Measurements from ENCODE around the gene JARID2.

JARID2 gene

DNA sequence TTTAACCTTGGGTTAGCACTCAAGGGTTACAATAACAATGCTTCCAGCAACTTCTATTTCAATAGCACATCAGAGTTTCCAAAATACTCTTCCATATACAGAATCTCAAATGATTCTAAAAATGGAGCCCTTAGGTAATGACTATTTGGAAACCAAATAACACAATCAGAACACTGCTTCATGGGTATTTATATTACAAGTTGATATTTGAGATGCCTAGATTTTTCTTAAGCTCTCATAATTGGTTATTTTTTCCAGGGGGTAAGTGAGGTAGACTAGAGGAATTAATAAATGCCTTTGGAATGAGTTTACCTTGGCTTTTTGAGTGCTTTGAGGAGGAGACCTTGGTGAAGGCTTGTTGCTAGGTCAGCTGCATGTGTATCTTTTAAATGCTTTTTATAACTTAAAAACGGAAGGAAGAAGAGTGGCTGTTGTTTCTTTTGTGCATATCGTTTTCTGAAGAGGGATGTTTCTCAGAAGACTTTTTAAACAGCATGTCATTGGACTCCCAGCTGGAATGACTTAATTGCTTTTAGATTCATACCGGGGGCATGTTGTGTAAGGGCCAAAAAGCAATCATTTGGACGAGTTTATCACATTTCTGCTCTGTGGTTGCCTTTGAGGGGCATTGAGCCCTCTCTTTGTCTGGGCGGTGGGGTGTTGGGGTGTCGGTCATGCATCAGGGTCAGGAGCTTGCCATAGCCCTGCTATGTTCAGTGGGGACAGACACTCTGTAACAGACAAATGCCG lies 230.9 kb downstream of the JARID2 start:
- no peak for DNase-seq

DNA sequence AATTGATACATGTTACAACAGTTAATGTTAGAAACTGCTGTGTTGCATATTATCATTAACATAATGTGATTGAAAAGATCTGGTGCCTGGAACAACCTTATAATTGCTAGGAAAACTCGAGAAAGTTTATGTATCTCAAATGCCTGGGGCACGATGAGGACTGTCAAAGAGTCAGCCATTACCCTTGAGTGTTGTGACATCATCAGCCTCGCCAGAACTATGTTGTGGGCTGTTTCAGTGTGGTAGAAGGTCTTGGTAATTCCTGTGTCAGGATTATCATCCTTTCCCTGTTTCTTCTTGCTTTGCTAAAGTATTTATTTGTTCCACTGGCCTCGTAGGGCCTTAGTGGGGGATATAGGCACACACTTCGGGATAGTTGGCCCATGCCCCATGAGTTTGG lies 231.9 kb downstream of the JARID2 start:
- DNase-seq = no peak

DNA sequence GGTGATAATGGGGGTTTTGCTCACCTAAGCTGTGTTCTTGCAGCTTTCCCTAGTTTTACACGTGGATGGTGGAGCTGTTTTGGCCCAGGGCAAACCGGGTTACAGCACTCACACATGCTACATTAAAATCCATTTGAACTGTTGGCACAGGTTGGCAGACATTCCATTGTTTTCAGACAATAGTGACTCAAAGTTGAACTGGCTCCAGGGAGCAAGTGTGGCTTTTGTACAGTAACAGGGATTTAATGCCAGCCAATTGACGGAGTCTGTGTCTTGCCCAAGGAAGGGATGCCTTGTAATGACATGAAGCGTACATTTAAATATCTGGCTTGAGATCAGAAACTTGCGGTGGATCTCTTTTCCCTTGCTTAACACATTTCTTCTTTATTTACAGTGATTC lies 233.9 kb downstream of the JARID2 start:
- DNase-seq = no peak

DNA sequence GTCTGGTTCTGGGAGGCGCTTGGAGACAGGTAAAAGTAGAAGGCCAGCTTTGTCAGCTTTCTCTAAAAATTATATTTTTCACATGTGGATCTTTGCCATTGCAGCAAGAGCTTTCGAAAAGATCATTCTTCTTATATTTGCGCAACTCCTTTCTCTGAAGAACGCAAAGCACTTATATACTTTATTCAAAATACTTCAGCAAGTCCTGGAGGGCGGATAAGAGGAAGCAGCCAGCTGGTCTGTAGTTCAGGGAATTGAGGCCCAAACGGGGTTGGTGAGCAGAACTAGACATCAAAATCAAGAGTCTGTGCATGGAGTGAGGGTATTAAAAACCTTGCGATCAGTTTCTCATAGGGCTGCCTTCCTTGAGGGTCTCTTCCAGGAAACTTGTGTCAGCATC lies 234.7 kb downstream of the JARID2 start:
- DNase-seq = no peak

DNA sequence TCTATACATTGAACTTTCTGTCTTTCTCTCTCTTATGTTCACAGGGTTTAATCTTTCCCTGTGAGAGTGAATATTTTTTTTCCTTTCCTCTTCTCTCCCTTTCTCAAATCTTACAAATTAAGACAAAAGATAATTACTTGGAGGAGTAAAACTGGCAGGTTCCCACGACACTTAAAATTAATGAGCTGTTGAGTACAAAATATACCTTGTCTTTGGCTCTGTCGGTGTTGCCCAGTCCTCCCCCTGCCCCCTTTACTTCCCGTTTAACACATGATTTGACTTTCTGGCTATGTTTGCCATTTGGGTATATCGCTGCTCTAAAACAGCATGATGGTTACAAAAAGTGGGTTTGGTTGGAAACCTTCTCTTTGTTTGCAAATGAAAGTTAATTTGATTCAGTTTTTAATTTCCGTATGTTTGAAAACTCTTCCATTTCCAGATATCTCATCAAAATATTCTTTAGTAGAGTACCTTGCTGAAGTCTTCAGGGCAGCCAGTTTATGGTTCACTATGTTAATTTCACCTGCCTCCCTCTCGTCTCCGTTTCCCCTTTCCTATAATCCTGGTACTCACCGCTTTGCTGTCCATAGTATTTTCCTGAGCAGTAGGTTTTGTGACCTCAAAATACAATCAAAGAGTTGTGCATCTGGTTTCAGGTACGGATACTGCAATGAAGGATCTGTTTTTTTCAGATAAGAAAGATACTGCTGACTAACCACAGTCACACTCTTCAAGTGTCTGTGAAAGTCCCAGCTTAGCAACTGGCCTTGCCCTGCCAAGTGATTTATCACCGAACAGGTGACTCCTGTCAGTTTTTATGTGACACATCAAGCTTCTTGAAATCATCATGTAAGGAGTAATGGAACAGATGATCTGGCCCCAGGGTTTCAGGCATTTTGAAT lies 235.8 kb downstream of the JARID2 start:
- no peak for DNase-seq

DNA sequence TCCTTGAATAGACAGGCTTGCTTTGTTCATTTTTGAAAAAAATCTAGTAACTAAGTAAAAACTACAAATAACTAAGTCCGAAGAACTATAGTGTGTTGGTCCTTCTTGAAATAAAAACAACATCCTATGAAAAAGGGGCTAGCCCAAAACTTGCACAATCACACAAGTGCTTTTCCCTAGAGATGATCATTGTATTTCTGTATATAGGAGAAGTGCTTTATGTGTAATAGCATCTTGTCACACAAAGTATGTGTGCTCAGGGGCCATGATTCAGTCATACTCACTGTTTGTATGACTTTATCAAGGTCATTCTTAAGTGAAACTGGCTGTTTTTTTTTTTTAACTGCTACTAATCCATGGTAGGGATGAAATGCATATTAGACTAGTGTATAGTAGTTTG lies 237.2 kb downstream of the JARID2 start:
- no peak for DNase-seq

DNA sequence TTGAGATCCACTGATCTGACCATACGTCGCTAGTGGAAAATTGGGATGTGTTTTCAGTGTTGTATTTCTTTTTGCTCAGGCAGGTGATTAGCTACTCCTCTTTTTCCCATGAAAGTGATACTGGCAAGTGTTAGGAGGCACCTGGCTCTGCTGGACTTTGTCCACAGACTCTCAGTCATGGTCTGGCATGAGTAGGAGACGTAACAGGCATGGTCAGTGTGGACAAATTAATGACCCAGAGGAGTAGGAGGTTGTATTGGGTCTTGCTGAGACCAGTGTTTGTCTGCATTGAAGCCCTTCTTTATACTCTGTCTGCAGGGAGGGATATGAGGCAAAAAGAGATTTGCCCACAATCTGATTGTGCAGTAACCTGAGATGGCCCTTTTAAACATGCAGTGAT lies 238.3 kb downstream of the JARID2 start:
- DNase-seq = no peak

DNA sequence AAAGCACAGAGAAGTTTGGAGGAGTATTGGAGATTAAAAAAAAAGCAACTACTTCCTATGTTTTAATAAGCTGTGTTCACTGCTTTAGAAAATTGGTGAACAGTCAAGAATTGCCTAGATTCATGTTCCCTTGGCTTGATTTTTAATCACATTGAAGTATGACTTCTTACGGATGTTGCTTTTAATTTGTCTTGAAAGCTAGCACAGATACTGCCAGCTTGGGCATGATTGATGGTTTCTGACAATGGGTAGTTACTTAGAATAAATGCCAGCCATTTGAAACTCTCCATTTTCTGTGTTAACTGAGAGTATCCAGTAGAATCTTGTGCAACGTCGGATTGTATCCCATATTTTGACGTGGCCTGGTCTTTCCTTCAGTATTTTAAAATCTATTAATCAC lies 239.0 kb downstream of the JARID2 start:
- DNase-seq = no peak

DNA sequence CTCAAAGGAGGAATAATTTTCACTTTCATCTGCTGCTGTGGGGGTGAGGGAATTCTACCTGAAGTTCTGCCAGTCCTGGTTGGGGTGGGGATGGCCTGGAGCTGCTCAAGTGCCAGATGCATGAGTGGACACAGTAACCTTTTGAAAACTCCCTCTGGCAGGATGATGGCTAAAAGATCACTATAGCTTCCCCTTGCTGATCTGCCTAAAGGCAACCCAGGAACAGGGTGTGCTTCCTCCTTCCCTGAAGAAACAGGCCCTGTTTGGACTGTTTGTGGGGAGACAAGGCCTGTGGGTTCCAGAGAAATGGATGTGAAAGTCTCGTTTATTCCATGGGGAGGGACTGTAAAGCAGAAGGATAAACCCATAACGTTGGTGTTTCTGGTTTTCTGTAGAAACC lies 240.1 kb downstream of the JARID2 start:
- no peak for DNase-seq

DNA sequence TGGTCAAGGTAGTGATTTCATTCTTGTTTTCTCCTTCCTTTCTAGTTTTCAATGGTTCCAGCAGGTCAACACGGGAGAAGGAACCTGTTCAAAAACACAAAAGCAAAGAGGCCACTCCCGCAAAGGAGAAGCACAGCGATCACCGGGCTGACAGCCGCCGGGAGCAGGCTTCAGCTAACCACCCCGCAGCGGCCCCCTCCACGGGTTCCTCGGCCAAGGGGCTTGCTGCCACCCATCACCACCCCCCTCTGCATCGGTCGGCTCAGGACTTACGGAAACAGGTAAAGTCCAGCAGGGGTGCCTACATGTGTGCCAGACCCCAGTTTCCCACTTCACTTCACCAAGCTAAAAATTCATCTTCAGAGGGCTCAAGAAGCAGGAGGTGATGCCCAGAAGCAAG lies 241.4 kb downstream of the JARID2 start:
- DNase-seq = no peak

DNA sequence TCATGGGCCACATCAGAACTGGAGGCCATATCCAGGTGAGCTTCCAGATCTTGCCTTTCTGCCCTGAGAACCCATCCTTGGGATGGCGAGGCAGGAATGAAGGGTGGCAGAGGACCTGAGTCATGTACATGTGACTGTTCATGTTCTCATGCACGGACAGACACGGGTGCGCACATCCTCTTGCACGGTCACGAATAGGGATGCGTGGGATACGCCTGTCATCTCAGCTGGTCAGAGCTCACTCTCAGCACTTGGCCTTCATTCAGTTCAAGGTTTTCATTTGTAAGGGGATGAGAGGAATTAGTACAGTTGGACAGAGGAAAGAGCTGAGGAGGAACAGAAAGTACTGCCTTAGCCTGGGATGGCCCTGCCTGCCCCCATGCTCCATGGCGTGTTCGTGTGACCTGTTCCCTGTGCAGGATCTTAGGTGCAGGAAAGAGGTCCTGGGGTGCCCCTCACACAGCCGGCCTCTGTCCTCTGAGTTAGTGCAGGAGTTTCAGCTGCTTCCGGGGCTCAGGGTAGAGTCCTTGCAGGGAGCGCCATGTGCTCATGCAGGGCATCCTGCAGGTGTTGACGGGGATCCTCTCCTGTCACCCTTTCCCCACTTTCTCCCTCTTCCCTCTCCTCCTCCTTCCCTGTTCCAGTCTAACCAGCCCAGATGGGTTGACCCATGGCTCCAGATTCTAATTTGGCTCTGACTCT lies 243.5 kb downstream of the JARID2 start:
- no peak for DNase-seq

DNA sequence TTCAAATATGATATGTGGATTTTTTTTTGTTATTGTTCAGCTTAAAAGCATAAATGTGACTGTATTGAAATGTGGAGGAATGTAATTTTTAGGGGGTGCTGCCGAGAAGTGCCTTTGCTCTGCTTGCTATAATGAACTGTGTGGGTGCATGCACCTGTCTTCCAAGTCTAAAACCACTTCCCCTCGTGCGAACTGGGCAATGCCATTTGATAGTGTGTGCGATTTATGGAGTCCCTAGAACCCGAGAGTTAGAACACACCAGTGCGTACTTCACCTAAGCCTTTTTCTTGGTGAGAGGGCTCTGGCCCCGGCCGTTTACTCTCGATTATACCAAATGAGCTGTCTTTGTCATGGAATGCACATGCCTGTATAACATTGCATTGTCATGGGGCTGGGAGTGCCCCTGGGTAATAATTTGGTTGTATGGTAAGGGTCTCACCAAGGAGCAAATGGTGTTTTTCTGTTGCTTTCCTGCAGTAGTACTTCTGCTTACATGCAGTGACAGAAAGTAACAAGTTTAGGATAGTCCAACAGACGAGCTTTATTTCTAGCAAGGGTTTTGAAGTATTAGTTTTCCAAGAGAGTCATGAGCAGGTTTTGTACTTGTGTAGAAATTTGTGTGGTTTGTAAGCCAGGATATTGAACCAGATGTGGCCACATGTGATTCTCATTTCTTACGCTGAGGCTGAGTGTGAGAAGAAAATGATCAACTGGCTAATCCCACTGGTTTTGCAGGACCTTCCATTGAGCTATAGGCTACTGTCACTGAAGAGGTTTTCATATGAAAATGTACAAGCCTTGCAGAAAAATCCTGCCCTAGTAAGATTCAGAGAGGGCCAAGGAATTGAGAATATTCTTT lies 244.6 kb downstream of the JARID2 start:
- no peak for DNase-seq

DNA sequence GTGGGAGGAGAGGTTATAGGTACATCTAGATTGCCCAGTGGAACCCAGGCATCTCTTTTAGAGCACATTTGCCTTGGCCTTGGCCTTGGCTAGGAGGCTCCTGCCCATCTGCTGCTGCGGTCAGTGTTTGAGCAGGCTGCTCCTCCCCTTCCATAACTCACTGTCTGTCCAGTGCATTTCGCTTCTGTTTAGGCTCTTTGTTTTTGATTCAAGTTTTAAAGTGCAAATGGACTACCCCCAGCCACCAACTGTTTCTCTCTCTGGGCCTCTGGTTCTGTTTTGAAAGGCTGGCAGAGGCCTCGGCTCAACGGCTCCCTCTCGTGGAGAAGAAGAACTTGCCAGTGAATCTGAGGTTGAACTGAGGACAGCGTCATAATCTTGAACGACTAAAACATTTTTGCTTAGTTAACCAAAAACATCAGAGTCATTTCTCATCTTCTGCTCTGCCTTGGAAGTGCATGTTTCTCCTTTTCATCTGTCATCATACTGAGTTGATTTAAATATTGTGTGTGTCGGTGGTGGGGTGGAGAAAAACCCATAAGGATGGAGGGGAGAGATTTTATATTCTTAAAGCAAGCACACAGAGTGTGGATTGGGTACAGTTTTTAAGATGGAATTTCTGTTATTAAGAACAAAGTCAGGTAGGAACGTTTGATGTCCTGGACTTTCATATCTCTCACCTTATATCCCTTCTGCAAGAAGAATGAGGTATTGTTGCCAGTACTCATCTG lies 245.6 kb downstream of the JARID2 start:
- DNase-seq = peak; percentile 63 to 69

DNA sequence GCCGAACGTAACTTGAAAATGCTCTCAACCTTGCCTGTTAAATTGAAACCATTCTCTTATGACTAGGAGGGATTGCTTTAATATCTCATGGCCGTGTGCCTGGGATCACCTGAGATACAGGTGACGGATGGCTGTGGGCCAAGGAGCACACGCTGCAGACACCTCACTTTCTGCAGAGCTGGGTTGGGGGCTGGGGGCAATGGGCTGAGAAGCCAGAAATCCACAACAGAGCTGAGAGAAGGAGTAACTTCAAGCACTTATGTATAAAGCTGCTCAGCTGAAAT lies 246.1 kb downstream of the JARID2 start:
- no peak for DNase-seq

DNA sequence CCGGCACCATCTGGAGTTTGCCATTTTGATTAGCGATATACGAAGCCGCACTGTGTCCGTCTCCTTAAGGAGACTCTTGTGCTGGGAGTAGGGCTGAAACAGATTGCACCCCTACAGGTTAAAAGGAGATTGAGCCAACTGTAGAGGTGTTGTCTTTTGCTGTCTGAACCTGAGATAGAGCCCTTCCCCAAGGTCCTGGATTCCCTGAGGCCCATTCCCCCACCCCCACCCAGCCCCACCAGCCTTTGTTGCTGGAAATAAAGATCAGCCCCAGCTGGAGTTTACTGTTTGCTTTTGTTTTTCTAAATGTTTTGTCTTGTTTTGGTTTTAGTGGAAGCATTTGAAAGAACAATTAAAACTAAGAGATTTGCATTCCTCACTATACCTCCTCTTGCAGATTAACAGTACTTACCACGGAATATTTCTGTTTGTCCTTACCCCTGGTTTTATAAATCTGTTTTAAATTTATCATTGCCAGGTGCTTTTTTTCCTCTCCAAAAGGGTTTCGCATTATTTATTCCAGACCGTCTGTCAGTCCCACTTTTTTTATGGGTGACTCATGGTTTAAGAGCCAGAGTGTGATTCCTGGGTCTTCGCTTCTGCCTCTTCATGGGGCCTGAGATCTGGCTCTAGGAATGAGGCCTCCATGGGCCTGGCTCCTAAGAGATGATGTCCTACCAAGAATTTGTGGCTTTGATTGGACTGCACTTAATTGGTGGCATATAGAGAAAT lies 247.7 kb downstream of the JARID2 start:
- DNase-seq = no peak

DNA sequence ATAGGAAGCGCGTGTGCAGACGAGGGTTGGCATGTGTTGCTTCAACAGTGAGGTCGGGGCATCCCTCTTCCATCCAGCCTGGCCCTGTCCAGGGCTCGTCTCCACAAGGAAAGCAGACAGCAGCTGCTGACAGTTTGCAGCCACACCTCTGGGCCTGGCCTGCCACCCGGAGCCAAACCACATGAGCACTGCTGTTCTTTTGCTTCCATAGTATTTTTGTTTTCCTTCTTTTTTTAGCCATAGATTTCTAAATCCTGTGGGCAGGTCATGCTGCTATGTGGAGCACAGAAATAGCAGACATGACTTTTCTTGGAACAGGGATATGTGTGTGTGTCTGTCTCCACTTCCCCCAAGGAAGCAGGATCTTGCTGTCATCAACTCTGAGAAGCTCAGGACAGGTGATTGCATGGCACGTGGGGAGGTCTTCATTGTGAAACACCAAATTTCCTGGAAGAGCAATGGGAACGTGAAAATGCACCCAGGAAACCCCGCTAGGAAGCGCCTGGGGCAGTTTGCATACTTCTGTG lies 249.6 kb downstream of the JARID2 start:
- no peak for DNase-seq

DNA sequence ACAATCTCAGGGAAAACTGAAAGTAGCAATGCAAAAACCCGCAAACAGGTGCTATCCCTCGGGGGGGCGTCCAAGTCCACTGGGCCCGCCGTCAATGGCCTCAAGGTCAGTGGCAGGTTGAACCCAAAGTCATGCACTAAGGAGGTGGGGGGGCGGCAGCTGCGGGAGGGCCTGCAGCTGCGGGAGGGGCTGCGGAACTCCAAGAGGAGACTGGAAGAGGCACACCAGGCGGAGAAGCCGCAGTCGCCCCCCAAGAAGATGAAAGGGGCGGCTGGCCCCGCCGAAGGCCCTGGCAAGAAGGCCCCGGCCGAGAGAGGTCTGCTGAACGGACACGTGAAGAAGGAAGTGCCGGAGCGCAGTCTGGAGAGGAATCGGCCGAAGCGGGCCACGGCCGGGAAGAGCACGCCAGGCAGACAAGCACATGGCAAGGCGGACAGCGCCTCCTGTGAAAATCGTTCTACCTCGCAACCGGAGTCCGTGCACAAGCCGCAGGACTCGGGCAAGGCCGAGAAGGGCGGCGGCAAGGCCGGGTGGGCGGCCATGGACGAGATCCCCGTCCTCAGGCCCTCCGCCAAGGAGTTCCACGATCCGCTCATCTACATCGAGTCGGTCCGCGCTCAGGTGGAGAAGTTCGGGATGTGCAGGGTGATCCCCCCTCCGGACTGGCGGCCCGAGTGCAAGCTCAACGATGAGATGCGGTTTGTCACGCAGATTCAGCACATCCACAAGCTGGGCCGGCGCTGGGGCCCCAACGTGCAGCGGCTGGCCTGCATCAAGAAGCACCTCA lies 250.7 kb downstream of the JARID2 start:
- no peak for DNase-seq

DNA sequence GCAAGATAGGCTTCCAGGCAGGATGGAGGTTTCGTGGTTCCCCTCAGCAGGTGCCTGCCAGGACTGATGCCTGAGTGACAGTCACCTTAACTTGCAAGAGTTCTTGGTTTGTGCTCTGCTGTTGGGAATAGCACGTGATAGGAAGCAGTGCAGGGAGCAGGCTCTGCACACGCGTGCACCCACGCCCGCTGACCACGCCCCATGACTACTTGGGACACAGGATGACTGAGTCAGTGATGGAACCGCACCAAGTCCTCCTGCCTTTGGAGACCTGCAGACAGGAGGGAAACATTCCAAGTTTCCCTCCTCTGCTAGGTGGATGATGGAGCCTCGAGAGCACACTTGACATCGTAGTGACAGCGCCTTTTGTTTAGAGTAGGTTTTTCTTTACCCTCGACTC lies 252.8 kb downstream of the JARID2 start:
- DNase-seq = no peak

DNA sequence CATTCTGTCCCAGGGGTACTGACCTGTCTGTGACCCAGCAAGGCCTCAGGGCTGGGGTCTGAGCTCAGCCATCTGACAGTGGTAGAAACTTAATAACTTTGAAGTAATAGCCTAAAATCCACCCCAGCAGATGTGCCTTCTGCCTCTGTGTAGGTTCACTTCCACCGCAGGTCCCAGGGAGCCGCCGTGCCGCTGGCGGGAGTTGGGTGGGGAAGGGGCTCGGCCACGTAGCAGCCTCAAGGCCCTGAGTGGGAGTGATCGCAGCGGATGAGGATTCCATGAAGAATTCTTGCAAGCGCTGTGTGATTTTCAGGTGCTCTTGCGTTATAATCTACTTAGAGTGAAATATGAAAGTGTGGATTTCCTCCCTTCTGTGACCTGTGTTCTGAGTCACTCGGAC lies 253.3 kb downstream of the JARID2 start:
- DNase-seq = no peak

DNA sequence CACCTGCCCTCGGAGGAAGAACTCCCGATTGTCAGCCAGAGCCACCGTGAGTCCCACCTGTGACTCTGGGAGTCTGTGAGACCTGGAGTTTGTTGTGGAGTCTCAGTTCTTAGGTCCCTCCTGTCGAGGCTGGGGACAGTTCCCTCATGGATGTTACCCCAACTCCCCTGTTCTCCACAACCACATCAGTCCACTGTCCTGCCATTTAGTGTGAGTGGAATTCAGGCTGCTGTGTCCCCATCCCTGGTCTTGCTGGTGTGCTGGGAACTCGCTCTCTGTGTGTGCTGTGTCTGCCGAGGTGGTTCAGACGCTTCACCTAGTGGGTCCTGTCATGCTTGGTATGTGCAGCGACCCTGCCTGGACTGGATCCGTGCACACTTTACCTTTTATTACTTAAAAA lies 253.7 kb downstream of the JARID2 start:
- no peak for DNase-seq
